Activated CD4-positive, alpha-beta T cell treated with anti-CD3 and anti-CD28 coated beads, Interleukin-2, amount 10 ng/mL, durations not matched to agents 24 days and 14 days (primary cell): ENCODE results near the gene PROX2. TPM values are rescaled to one million over a fixed set of nuclear protein-coding genes. Genes with fewer than 3 reads are reported as not detected.

Experiments
- DNase-seq: peaks from one replicate; pipeline ENCODE4 v3.0.0; 2022
- H3K27ac Mint-ChIP-seq: one replicate; pipeline ENCODE4 v1.8.0; 2022; ENCODE audit warnings: mild to moderate bottlenecking, mixed read lengths
- H3K27me3 Mint-ChIP-seq: one replicate; pipeline ENCODE4 v1.8.0; 2022; ENCODE audit warnings: mixed read lengths
- H3K36me3 Mint-ChIP-seq: one replicate; pipeline ENCODE4 v1.8.0; 2022; ENCODE audit warnings: low read depth, mild to moderate bottlenecking, mixed read lengths
- H3K4me1 Mint-ChIP-seq: one replicate; pipeline ENCODE4 v1.8.0; 2021; ENCODE audit warnings: mixed read lengths
- H3K4me3 Mint-ChIP-seq: one replicate; pipeline ENCODE4 v1.8.0; 2022; ENCODE audit warnings: mild to moderate bottlenecking, moderate library complexity, mixed read lengths
- H3K9me3 Mint-ChIP-seq: one replicate; pipeline ENCODE4 v1.8.0; 2021; ENCODE audit warnings: mixed read lengths
- intact Hi-C: fragments of 100-400 bp; cut with micrococcal nuclease; formaldehyde crosslinking; loops from one replicate; pipeline ENCODE4 v1.15.1; 2023
- total RNA-seq: library from RNA; stranded (reverse); gene quantifications from 2 replicates; pipeline ENCODE4 v1.2.3, GENCODE V29; 2022

The PROX2 gene
- total RNA-seq, 1 donor from 2014 or later: not detected

GRCh38 chr14:74835645-74836250 lies 40.2 kb downstream of the PROX2 start:
- Mint-ChIP-seq H3K27me3 (no peaks in the 10 kb centered on the region), H3K4me3 (peak overlapping the region; percentile 40), H3K9me3 (no peaks in the 10 kb centered on the region), H3K4me1 (peaks cover 49% of the 10 kb centered on the region), H3K36me3 (peaks cover 33% of the 10 kb centered on the region), H3K27ac (peak overlapping the region; percentile 72)
- DNase-seq: peak; percentile 51
- intact Hi-C loops: loop anchor here (5.0 kb wide), 1 partner anchor 123 kb away; the partner anchor contains the start of genes AREL1 and FCF1

GRCh38 chr14:74834692-74835392 lies 41.1 kb downstream of the PROX2 start:
- H3K9me3 Mint-ChIP-seq: no peaks in the 10 kb centered on the region
- no peaks in the 10 kb centered on the region for H3K27me3 Mint-ChIP-seq
- peaks cover 36% of the 10 kb centered on the region for H3K36me3 Mint-ChIP-seq
- H3K4me3 Mint-ChIP-seq: no peak overlapping the region
- peaks cover 41% of the 10 kb centered on the region for H3K4me1 Mint-ChIP-seq
- H3K27ac Mint-ChIP-seq: peak overlapping the region; percentile 51
- intact Hi-C loops: loop anchor here (5.0 kb wide), 1 partner anchor 123 kb away; the partner anchor contains the start of genes AREL1 and FCF1
- DNase-seq: peak; percentile 51

- no peak overlapping the region for H3K27ac Mint-ChIP-seq
- no peak for DNase-seq
- peaks cover 32% of the 10 kb centered on the region for H3K4me1 Mint-ChIP-seq
- peaks cover 43% of the 10 kb centered on the region for H3K36me3 Mint-ChIP-seq
- no peaks in the 10 kb centered on the region for H3K27me3 Mint-ChIP-seq
- no peaks in the 10 kb centered on the region for H3K9me3 Mint-ChIP-seq
- H3K4me3 Mint-ChIP-seq: no peak overlapping the region
- intact Hi-C loops: no loop called here
Observed at GRCh38 chr14:74832849-74833248, 43.1 kb downstream of the PROX2 start.

GRCh38 chr14:74829251-74829650 lies 46.7 kb downstream of the PROX2 start:
- Mint-ChIP-seq H3K9me3 (peaks cover 3% of the 10 kb centered on the region), H3K4me3 (no peak overlapping the region), H3K4me1 (peaks cover under 1% of the 10 kb centered on the region), H3K36me3 (peaks cover 43% of the 10 kb centered on the region), H3K27ac (peak overlapping the region; percentile 48), H3K27me3 (no peaks in the 10 kb centered on the region)
- no peak for DNase-seq
- intact Hi-C loops: no loop called here

GRCh38 chr14:74826574-74826973 lies 49.4 kb downstream of the PROX2 start:
- no peak for DNase-seq
- no peak overlapping the region for H3K27ac Mint-ChIP-seq
- H3K36me3 Mint-ChIP-seq: peaks cover 43% of the 10 kb centered on the region
- H3K4me3 Mint-ChIP-seq: no peak overlapping the region
- intact Hi-C loops: no loop called here
- no peaks in the 10 kb centered on the region for H3K27me3 Mint-ChIP-seq
- peaks cover 3% of the 10 kb centered on the region for H3K9me3 Mint-ChIP-seq
- H3K4me1 Mint-ChIP-seq: no peaks in the 10 kb centered on the region

Other genes with a start within 250 kb of the PROX2 start
- 43.5 and 45.5 TPM in 2 replicates for gene AREL1, start 163.1 kb downstream of the PROX2 start, total RNA-seq
- 64.5 and 68.6 TPM in 2 replicates for gene FCF1, start 163.0 kb downstream of the PROX2 start, total RNA-seq
- gene YLPM1, start 112.8 kb downstream of the PROX2 start, total RNA-seq: 63.7 and 66.7 TPM in 2 replicates
- gene DLST, start 5.8 kb upstream of the PROX2 start, total RNA-seq: 110 and 111 TPM in 2 replicates
- gene RPS6KL1, start 47.1 kb upstream of the PROX2 start, total RNA-seq: 7.0 and 9.6 TPM in 2 replicates
- 0.23 and 0.24 TPM in 2 replicates for gene PGF, start 79.5 kb upstream of the PROX2 start, total RNA-seq
- gene EIF2B2, start 126.8 kb upstream of the PROX2 start, total RNA-seq: 51.6 and 53.3 TPM in 2 replicates
- gene MLH3, start 175.3 kb upstream of the PROX2 start, total RNA-seq: 27.7 and 28.3 TPM in 2 replicates
- 45.2 and 46.0 TPM in 2 replicates for gene ACYP1, start 187.9 kb upstream of the PROX2 start, total RNA-seq
- 0.82 and 1.6 TPM in 2 replicates for gene ZC2HC1C, start 193.5 kb upstream of the PROX2 start, total RNA-seq